HepG2 (cell line): ENCODE measurements around the gene RDH16. TPM values are rescaled to one million over a fixed set of nuclear protein-coding genes. Genes with fewer than 3 reads are reported as not detected.

Experiments
- ASH2L ChIP-seq: fragments of 300-600, 200-600 bp; sonication (generic); IDR thresholded peaks from 2 replicates; pipeline ENCODE4 v1.7.0; 2017; ENCODE audit warnings: low read depth, mild to moderate bottlenecking, moderate library complexity, mixed read lengths, low read length; ENCODE audit not compliant: insufficient read length
- ATF6 ChIP-seq: sonication (generic); formaldehyde crosslinking; conservative IDR thresholded peaks from 2 replicates; pipeline ENCODE4 v1.4.0; 2020; ENCODE audit warnings: missing genetic modification reagents
- DPF2 ChIP-seq: sonication (generic); formaldehyde crosslinking; IDR thresholded peaks from 2 replicates; pipeline ENCODE4 v1.4.0; 2020; ENCODE audit warnings: mild to moderate bottlenecking, low read depth, missing genetic modification reagents, borderline replicate concordance
- KDM5B ChIP-seq: sonication (generic); formaldehyde crosslinking; IDR thresholded peaks from 2 replicates; pipeline ENCODE4 v1.4.0; 2020; ENCODE audit warnings: missing genetic modification reagents, mild to moderate bottlenecking, borderline replicate concordance
- KLF13 ChIP-seq: sonication (generic); formaldehyde crosslinking; IDR thresholded peaks from 2 replicates; pipeline ENCODE4 v1.4.0; 2020; ENCODE audit warnings: mild to moderate bottlenecking, missing genetic modification reagents
- LBX2 ChIP-seq: sonication (generic); formaldehyde crosslinking; IDR thresholded peaks from 2 replicates; pipeline ENCODE4 v1.5.0; 2020; ENCODE audit warnings: missing genetic modification reagents, mild to moderate bottlenecking, borderline replicate concordance
- MYC ChIP-seq: sonication (generic); formaldehyde crosslinking; IDR thresholded peaks from 2 replicates; pipeline ENCODE4 v1.9.0; 2021; ENCODE audit warnings: missing genetic modification reagents, borderline replicate concordance
- PHF8 ChIP-seq: sonication (generic); formaldehyde crosslinking; IDR thresholded peaks from 2 replicates; pipeline ENCODE4 v1.5.0; 2020; ENCODE audit warnings: missing genetic modification reagents
- RNF219 ChIP-seq: sonication (generic); formaldehyde crosslinking; IDR thresholded peaks from 2 replicates; pipeline ENCODE4 v1.5.0; 2020; ENCODE audit warnings: mild to moderate bottlenecking, missing genetic modification reagents
- SMAD3 ChIP-seq: sonication (generic); formaldehyde crosslinking; IDR thresholded peaks from 2 replicates; pipeline ENCODE4 v1.4.0; 2020; ENCODE audit warnings: missing genetic modification reagents
- U2AF1 ChIP-seq: fragments of 200-400 bp; formaldehyde crosslinking; optimal IDR thresholded peaks from 2 replicates; pipeline ENCODE3; 2017; ENCODE audit warnings: mild to moderate bottlenecking, low read depth, low read length
- XRCC5 ChIP-seq: fragments of 200-400 bp; formaldehyde crosslinking; optimal IDR thresholded peaks from 2 replicates; pipeline ENCODE3; 2017; ENCODE audit warnings: mild to moderate bottlenecking, low read length
- ZBTB20 ChIP-seq: sonication (generic); formaldehyde crosslinking; IDR thresholded peaks from 2 replicates; pipeline ENCODE4 v1.8.1; 2023; ENCODE audit warnings: missing genetic modification reagents, low read depth, mild to moderate bottlenecking, borderline replicate concordance
- ZFX ChIP-seq: sonication (generic); formaldehyde crosslinking; IDR thresholded peaks from 2 replicates; pipeline ENCODE4 v1.4.0; 2020; ENCODE audit warnings: mild to moderate bottlenecking, low read depth, missing genetic modification reagents, moderate library complexity
- ZGPAT ChIP-seq: IDR thresholded peaks from 2 replicates; pipeline ENCODE4 v1.6.1; 2016; ENCODE audit warnings: mild to moderate bottlenecking
- ZMYM2 ChIP-seq: sonication (generic); formaldehyde crosslinking; IDR thresholded peaks from 2 replicates; pipeline ENCODE4 v1.8.0; 2022; ENCODE audit warnings: mild to moderate bottlenecking, missing genetic modification reagents
- ZNF235 ChIP-seq: sonication (generic); formaldehyde crosslinking; IDR thresholded peaks from 2 replicates; pipeline ENCODE4 v1.8.1; 2023; ENCODE audit warnings: mild to moderate bottlenecking, missing genetic modification reagents, borderline replicate concordance
- ZNF326 ChIP-seq: sonication (generic); formaldehyde crosslinking; IDR thresholded peaks from 2 replicates; pipeline ENCODE4 v1.4.0; 2020; ENCODE audit warnings: missing genetic modification reagents, borderline replicate concordance
- ZNF547 ChIP-seq: sonication (generic); formaldehyde crosslinking; IDR thresholded peaks from 2 replicates; pipeline ENCODE4 v1.5.1; 2020; ENCODE audit warnings: mild to moderate bottlenecking, missing genetic modification reagents
- ZNF672 ChIP-seq: sonication (generic); formaldehyde crosslinking; IDR thresholded peaks from 2 replicates; pipeline ENCODE4 v1.8.1; 2022; ENCODE audit warnings: missing genetic modification reagents
- ZNF747 ChIP-seq: sonication (generic); formaldehyde crosslinking; IDR thresholded peaks from 2 replicates; pipeline ENCODE4 v1.8.1; 2023; ENCODE audit warnings: missing genetic modification reagents, mild to moderate bottlenecking, borderline replicate concordance
- ZNF776 ChIP-seq: sonication (generic); formaldehyde crosslinking; IDR thresholded peaks from 2 replicates; pipeline ENCODE4 v1.4.0; 2020; ENCODE audit warnings: mild to moderate bottlenecking, missing genetic modification reagents
- ZNF777 ChIP-seq: sonication (generic); formaldehyde crosslinking; IDR thresholded peaks from 2 replicates; pipeline ENCODE4 v1.4.0; 2020; ENCODE audit warnings: missing genetic modification reagents
- ZNF83 ChIP-seq: sonication (generic); formaldehyde crosslinking; IDR thresholded peaks from 2 replicates; pipeline ENCODE4 v1.4.0; 2020; ENCODE audit warnings: missing genetic modification reagents, mild to moderate bottlenecking, borderline replicate concordance
- polyA plus RNA-seq, 8 experiments: library from polyadenylated mRNA; depleted of rRNA in 3 of 8; stranded (reverse) in 7 of 8; unstranded in 1 of 8; fragments of >200 nt; fragmentation: Illumina TruSeq in 4 of 8; extraction: Trizol in 4 of 8; gene quantifications; 2 replicates each; pipeline versions ENCODE4 v1.2.1 to v1.2.3, GENCODE V29; 2011 to 2016; ENCODE audit warnings: low read depth in 4 of 8, missing spikeins in 1 of 8, mixed read lengths in 1 of 8; ENCODE audit not compliant: insufficient read depth in 1 of 8
- total RNA-seq, 5 experiments: library from RNA; depleted of rRNA; stranded (reverse); fragments of >200 nt; fragmentation: Illumina TruSeq; extraction: Trizol; gene quantifications; 2 replicates each; pipeline ENCODE4 v1.2.3, GENCODE V29; 2016; ENCODE audit warnings: low read depth in 1 of 5

The RDH16 gene
- total and polyA plus RNA-seq, 2 of the 13 experiments (the other 11 are each of a cell fraction or from before 2014, with no cell fraction given): 0.05 to 0.13 TPM

GRCh38 chr12:57005980-57006808 is 48.8 kb upstream of the RDH16 start, which contains the start of gene ZBTB39 (continued):
- TF ChIP-seq ZGPAT (CRISPR knock-in tag): 0 out of 2 replicates have a peak, but pooled peaks have one; percentile 17
- TF ChIP-seq ZBTB20 (CRISPR knock-in tag): no peak
- TF ChIP-seq MYC (CRISPR knock-in tag): no peak
- TF ChIP-seq ATF6 (CRISPR knock-in tag): no peak
- no peak for TF ChIP-seq ZNF326 (CRISPR knock-in tag)
- TF ChIP-seq LBX2 (CRISPR knock-in tag): no peak
- TF ChIP-seq ZNF83 (CRISPR knock-in tag): no peak
- peak; percentile 17 for TF ChIP-seq XRCC5
- TF ChIP-seq ZNF747 (CRISPR knock-in tag): no peak
- TF ChIP-seq PHF8 (CRISPR knock-in tag): 0 out of 2 replicates have a peak, but pooled peaks have one; percentile 62
- TF ChIP-seq RNF219 (CRISPR knock-in tag): no peak
- no peak for TF ChIP-seq U2AF1
- no peak for TF ChIP-seq ZNF235 (CRISPR knock-in tag)
- no peak for TF ChIP-seq ZNF547 (CRISPR knock-in tag)
- TF ChIP-seq ZFX (CRISPR knock-in tag): peak; percentile 64
- peak; percentile 43; the same call in 1 of the 2 replicates for TF ChIP-seq KDM5B (CRISPR knock-in tag)
- peak; percentile 72; the same call in 1 of the 2 replicates for TF ChIP-seq ZNF776 (CRISPR knock-in tag)
- no peak for TF ChIP-seq SMAD3
- TF ChIP-seq ZNF672 (CRISPR knock-in tag): no peak
- TF ChIP-seq ZMYM2 (CRISPR knock-in tag): no peak
- TF ChIP-seq DPF2: no peak
- TF ChIP-seq KLF13 (CRISPR knock-in tag): no peak
- peak; percentile 32 for TF ChIP-seq ASH2L
- peak; percentile 64; the same call in 1 of the 2 replicates for TF ChIP-seq ZNF777 (CRISPR knock-in tag)
